ENCODE measurements around the gene LRRC23. TPM values are rescaled to one million over a fixed set of nuclear protein-coding genes. Genes with fewer than 3 reads are reported as not detected.
A peak's percentile ranks its signal among the peaks of the same experiment; 100 is the strongest.

Gene LRRC23
- total and polyA plus RNA-seq, 9 of the 15 experiments (the other 6 are each of a cell fraction or from before 2014, with no cell fraction given): 2.2 to 7.0 (median 3.0) TPM

DNA sequence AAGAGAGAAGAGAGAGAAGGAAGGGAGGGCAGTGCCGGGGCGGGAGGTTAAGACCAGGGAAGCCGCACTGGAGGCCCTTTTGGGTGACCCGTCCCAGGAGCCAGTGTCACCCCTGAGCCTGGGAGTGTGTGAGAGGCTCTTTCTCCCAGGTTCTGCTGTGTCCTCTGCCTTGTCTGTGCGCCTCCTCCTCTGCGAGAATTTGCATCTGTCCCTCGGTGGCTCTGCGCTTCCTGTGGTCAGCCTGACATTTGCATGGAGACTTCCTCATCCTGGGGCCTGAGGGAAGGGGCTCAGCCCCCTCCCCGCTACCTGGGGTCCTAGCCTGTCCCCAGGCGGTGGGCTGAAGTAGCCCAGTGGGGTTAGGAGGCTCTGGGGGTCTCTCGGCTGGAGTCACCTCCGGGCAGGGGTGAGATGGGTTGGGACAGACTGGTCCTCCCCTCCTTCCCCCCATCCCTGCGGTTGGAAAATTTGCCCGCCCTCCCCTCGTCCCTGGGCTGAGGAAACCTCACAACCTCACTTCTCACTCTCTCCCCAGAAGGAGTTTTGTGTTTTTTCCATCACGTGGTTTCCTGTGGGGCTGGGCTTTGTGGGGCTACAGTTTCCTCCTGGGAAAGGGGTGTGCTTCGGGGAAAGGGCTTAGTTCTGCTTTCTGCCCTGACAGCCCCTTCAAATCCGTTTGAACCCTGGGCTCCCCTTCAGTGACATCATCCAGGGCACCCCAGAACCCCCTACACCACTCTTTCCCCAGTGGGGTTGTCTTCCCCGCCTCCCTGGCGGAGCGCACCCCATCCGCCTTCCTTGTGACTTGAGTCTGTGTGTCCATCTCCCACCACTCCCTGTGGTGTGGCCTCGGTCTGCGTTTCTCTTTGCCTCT is 49.1 kb downstream of the LRRC23 start (continued):
- no peak for TF ChIP-seq TGIF2 (CRISPR knock-in tag; IDR thresholded peaks at IDR 0.05)
- TF ChIP-seq, protein P1, sequence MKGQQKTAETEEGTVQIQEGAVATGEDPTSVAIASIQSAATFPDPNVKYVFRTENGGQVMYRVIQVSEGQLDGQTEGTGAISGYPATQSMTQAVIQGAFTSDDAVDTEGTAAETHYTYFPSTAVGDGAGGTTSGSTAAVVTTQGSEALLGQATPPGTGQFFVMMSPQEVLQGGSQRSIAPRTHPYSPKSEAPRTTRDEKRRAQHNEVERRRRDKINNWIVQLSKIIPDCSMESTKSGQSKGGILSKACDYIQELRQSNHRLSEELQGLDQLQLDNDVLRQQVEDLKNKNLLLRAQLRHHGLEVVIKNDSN (CRISPR knock-in tag; IDR thresholded peaks at IDR 0.05): peak; percentile 88
- TF ChIP-seq RAD51 (IDR thresholded peaks at IDR 0.05; ENCODE audit: borderline replicate concordance, low read depth): peak; percentile 73
- TF ChIP-seq, protein P2, sequence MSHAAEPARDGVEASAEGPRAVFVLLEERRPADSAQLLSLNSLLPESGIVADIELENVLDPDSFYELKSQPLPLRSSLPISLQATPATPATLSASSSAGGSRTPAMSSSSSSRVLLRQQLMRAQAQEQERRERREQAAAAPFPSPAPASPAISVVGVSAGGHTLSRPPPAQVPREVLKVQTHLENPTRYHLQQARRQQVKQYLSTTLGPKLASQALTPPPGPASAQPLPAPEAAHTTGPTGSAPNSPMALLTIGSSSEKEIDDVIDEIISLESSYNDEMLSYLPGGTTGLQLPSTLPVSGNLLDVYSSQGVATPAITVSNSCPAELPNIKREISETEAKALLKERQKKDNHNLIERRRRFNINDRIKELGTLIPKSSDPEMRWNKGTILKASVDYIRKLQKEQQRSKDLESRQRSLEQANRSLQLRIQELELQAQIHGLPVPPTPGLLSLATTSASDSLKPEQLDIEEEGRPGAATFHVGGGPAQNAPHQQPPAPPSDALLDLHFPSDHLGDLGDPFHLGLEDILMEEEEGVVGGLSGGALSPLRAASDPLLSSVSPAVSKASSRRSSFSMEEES (CRISPR knock-in tag; IDR thresholded peaks at IDR 0.05): peak; percentile 88
- TF ChIP-seq ZNF224 (CRISPR knock-in tag; IDR thresholded peaks at IDR 0.05): no peak
- TF ChIP-seq, protein P3, sequence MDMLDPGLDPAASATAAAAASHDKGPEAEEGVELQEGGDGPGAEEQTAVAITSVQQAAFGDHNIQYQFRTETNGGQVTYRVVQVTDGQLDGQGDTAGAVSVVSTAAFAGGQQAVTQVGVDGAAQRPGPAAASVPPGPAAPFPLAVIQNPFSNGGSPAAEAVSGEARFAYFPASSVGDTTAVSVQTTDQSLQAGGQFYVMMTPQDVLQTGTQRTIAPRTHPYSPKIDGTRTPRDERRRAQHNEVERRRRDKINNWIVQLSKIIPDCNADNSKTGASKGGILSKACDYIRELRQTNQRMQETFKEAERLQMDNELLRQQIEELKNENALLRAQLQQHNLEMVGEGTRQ (CRISPR knock-in tag; IDR thresholded peaks at IDR 0.05): peak; percentile 74
- TF ChIP-seq ZNF766 (CRISPR knock-in tag; conservative IDR thresholded peaks at IDR 0.05): peak; percentile 96
- no peak for TF ChIP-seq FOXJ3 (CRISPR knock-in tag; IDR thresholded peaks at IDR 0.05)
- TF ChIP-seq MAZ (CRISPR knock-in tag; conservative IDR thresholded peaks at IDR 0.05 in 1 of 2, IDR thresholded peaks at IDR 0.05 in 1 of 2): peak in 1 of 2 experiments; percentile 76; a peak in 2 of 4 replicates
- peak; percentile 71 for TF ChIP-seq GABPA (tag; conservative IDR thresholded peaks at IDR 0.05; ENCODE audit: low read depth)
- 0 out of 2 replicates have a peak, but pooled peaks have one; percentile 44 for TF ChIP-seq TOE1 (IDR thresholded peaks at IDR 0.05; ENCODE audit: borderline replicate concordance)
- no peak for TF ChIP-seq TOE1 (CRISPR knock-in tag; IDR thresholded peaks at IDR 0.05; ENCODE audit: borderline replicate concordance, low read depth)
- no peak for TF ChIP-seq ZNF717 (CRISPR knock-in tag; IDR thresholded peaks at IDR 0.05)
- TF ChIP-seq, protein P4, sequence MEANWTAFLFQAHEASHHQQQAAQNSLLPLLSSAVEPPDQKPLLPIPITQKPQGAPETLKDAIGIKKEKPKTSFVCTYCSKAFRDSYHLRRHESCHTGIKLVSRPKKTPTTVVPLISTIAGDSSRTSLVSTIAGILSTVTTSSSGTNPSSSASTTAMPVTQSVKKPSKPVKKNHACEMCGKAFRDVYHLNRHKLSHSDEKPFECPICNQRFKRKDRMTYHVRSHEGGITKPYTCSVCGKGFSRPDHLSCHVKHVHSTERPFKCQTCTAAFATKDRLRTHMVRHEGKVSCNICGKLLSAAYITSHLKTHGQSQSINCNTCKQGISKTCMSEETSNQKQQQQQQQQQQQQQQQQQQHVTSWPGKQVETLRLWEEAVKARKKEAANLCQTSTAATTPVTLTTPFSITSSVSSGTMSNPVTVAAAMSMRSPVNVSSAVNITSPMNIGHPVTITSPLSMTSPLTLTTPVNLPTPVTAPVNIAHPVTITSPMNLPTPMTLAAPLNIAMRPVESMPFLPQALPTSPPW (CRISPR knock-in tag; IDR thresholded peaks at IDR 0.05): peak; percentile 80
- no peak for TF ChIP-seq SIN3A (IDR thresholded peaks at IDR 0.05; ENCODE audit: borderline replicate concordance in 2 of 2, control insufficient read depth in 1 of 2, low read depth in 2 of 2, low read length in 2 of 2)
- TF ChIP-seq ATF1 (CRISPR knock-in tag; IDR thresholded peaks at IDR 0.05): no peak
- TF ChIP-seq ATF1 (tag; IDR thresholded peaks at IDR 0.05): 0 out of 2 replicates have a peak, but pooled peaks have one; percentile 14
- TF ChIP-seq MYC (IDR thresholded peaks at IDR 0.05; ENCODE audit: low read depth, low read length): no peak
- no peak for TF ChIP-seq MYC (CRISPR knock-in tag; IDR thresholded peaks at IDR 0.05; ENCODE audit: borderline replicate concordance, low read depth)
- TF ChIP-seq, protein P5, sequence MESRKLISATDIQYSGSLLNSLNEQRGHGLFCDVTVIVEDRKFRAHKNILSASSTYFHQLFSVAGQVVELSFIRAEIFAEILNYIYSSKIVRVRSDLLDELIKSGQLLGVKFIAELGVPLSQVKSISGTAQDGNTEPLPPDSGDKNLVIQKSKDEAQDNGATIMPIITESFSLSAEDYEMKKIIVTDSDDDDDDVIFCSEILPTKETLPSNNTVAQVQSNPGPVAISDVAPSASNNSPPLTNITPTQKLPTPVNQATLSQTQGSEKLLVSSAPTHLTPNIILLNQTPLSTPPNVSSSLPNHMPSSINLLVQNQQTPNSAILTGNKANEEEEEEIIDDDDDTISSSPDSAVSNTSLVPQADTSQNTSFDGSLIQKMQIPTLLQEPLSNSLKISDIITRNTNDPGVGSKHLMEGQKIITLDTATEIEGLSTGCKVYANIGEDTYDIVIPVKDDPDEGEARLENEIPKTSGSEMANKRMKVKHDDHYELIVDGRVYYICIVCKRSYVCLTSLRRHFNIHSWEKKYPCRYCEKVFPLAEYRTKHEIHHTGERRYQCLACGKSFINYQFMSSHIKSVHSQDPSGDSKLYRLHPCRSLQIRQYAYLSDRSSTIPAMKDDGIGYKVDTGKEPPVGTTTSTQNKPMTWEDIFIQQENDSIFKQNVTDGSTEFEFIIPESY (CRISPR knock-in tag; IDR thresholded peaks at IDR 0.05): peak; percentile 90
